ENCODE data around the gene ENOX1.

The ENOX1 gene

GRCh38 chr13:43529796-43530195 is 257.0 kb downstream of the ENOX1 start:
- DNase-seq (ENCODE audit: low read depth): no peak
- no peak for TF ChIP-seq CTCF (IDR thresholded peaks at IDR 0.05; ENCODE audit: low read depth, low read length, missing control alignments)

GRCh38 chr13:43528992-43529391 is 257.8 kb downstream of the ENOX1 start:
- H3K4me3 ChIP-seq (ENCODE audit: low read depth, low read length): no peak overlapping the region
- TF ChIP-seq CTCF (IDR thresholded peaks at IDR 0.05; ENCODE audit: low read depth, low read length, missing control alignments): no peak
- no peak for DNase-seq (ENCODE audit: low read depth)

More at GRCh38 chr13:43529796-43530195, 257.0 kb downstream of the ENOX1 start:
- no peak overlapping the region for H3K4me3 ChIP-seq (ENCODE audit: low read depth, low read length)

DNA sequence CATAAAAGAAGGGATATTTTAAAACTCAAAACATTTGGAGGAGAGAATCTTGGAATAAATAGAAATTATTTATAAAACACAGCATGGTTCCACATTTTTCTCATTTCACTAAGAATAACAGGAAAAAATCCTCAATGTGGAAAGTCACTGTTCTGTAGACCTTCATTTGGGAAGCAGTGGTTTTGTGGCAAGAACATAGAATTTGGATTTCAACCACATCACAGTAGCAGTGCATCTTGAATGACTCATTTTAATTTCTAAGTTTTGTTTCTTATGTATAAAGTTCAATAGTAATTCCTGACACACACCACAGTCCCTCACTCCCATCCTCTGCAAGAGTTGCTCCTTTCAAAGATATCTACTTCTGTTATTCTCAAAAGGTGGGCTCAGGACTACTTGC is 264.0 kb downstream of the ENOX1 start:
- DNase-seq (ENCODE audit: low read depth): no peak
- TF ChIP-seq CTCF (IDR thresholded peaks at IDR 0.05; ENCODE audit: low read depth, low read length, missing control alignments): no peak
- no peak overlapping the region for H3K4me3 ChIP-seq (ENCODE audit: low read depth, low read length)

DNA sequence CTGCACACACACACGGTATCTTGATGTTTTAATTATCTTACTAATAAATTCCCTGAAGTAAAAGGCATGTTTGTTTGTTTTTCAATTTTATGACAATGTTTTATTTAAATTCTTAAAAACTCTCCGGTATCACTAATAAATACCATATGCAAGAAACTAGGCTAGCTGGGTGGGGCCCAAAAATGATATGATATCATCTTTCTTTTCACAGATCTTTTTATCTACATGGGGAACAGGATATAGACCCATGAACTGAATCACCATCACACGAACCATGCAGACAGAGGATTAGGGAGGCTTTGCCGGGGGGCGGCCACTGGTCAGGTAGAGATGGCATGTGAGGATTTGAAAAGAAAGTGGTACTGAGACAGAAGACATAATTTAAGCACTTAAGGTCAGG is 266.4 kb downstream of the ENOX1 start:
- no peak overlapping the region for H3K4me3 ChIP-seq (ENCODE audit: low read depth, low read length)
- TF ChIP-seq CTCF (IDR thresholded peaks at IDR 0.05; ENCODE audit: low read depth, low read length, missing control alignments): no peak
- DNase-seq (ENCODE audit: low read depth): no peak

- no peak overlapping the region for H3K4me3 ChIP-seq (ENCODE audit: low read depth, low read length)
- no peak for TF ChIP-seq CTCF (IDR thresholded peaks at IDR 0.05; ENCODE audit: low read depth, low read length, missing control alignments)
- DNase-seq (ENCODE audit: low read depth): no peak
Observed at GRCh38 chr13:43518833-43519232, 267.9 kb downstream of the ENOX1 start.

GRCh38 chr13:43516401-43516833 is 270.4 kb downstream of the ENOX1 start:
- DNase-seq (ENCODE audit: low read depth): no peak
- no peak overlapping the region for H3K4me3 ChIP-seq (ENCODE audit: low read depth, low read length)
- TF ChIP-seq CTCF (IDR thresholded peaks at IDR 0.05; ENCODE audit: low read depth, low read length, missing control alignments): no peak

- no peak overlapping the region for H3K4me3 ChIP-seq (ENCODE audit: low read depth, low read length)
- no peak for TF ChIP-seq CTCF (IDR thresholded peaks at IDR 0.05; ENCODE audit: low read depth, low read length, missing control alignments)
- no peak for DNase-seq (ENCODE audit: low read depth)
Observed at GRCh38 chr13:43515531-43515930, 271.2 kb downstream of the ENOX1 start.

All from GM12864 (cell line).